ENCODE data around the gene STPG1.

STPG1 gene

DNA sequence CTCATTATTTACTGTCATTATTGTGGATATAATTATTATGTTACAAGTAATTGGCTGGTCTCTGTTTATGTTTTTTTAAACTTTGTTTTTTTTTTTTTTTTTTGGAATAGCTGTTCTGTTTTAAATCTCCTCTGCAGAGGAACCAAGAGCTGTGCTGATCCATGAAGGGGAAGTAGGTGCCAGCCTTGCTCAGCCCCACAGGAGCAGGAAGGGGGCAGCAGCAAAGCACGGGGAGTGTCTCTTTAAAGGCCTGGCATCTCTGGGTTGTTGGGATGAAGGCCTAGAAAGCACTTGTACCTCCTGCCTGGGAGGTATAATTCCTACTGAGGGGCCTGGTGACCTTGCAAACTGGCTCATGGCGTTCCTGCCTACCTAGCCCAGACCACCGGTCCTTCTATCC is 96.9 kb downstream of the STPG1 start:
- TF ChIP-seq, protein P1, sequence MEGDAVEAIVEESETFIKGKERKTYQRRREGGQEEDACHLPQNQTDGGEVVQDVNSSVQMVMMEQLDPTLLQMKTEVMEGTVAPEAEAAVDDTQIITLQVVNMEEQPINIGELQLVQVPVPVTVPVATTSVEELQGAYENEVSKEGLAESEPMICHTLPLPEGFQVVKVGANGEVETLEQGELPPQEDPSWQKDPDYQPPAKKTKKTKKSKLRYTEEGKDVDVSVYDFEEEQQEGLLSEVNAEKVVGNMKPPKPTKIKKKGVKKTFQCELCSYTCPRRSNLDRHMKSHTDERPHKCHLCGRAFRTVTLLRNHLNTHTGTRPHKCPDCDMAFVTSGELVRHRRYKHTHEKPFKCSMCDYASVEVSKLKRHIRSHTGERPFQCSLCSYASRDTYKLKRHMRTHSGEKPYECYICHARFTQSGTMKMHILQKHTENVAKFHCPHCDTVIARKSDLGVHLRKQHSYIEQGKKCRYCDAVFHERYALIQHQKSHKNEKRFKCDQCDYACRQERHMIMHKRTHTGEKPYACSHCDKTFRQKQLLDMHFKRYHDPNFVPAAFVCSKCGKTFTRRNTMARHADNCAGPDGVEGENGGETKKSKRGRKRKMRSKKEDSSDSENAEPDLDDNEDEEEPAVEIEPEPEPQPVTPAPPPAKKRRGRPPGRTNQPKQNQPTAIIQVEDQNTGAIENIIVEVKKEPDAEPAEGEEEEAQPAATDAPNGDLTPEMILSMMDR (IDR thresholded peaks at IDR 0.05; ENCODE audit: low read depth, low read length), result no peak
- no peak for DNase-seq
- Histone ChIP-seq H3K4me1 (no peaks in the 10 kb centered on the region), H3K27me3 (peaks cover 20% of the 10 kb centered on the region), H3K4me3 (ENCODE audit: low read depth, low read length) (no peak overlapping the region), H3K36me3 (no peaks in the 10 kb centered on the region), H3K9me3 (no peaks in the 10 kb centered on the region)

DNA sequence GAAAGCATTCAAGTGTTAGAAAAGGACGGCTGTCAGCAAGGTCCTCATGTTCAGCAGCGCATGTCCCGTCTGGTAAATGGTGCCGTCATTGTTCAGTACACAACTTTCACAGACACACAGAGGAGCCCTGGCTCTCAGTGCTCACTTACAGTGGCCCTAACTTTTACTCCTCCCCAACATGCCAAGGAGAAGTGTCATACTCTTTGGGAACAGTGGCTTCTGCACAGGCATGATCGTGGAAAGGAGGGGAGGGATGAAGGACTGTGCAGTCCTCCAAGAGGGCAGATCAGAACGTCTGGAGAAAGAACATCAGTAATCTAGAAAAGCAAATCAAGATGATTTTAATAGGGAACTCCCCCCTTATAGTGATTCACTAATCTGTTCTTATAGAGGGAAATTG is 98.2 kb downstream of the STPG1 start:
- no peak overlapping the region for H3K4me3 ChIP-seq (ENCODE audit: low read depth, low read length)
- TF ChIP-seq, protein P1 (IDR thresholded peaks at IDR 0.05; ENCODE audit: low read depth, low read length), result no peak

DNA sequence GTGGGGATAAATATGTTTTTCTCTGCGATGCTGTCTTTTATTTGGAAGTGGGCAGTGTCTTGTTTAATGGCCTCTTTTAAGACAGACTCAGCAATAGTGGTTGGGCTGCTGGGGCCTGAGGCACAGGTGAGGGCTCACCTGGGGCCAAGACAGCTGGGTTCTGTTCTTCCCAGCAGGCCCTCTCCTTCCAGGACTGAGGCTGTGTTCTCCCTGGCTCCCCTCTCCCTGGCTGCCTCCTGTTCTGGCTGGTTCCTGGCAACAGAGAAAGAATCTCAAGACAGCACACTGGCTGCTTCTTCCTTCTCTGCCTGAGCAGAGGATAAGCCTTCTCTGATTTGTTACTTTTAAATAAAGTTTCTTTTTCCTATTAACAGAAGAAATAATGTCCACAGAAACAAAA is 101.8 kb downstream of the STPG1 start:
- no peaks in the 10 kb centered on the region for H3K27me3 ChIP-seq
- no peaks in the 10 kb centered on the region for H3K36me3 ChIP-seq
- TF ChIP-seq, protein P1 (IDR thresholded peaks at IDR 0.05; ENCODE audit: low read depth, low read length), result no peak
- no peak overlapping the region for H3K4me3 ChIP-seq (ENCODE audit: low read depth, low read length)
- H3K4me1 ChIP-seq, result no peaks in the 10 kb centered on the region
- DNase-seq, result no peak
- no peaks in the 10 kb centered on the region for H3K9me3 ChIP-seq

More for the DNA sequence above, 98.2 kb downstream of the STPG1 start:
- H3K9me3 ChIP-seq, result no peaks in the 10 kb centered on the region
- H3K36me3 ChIP-seq, result no peaks in the 10 kb centered on the region
- H3K4me1 ChIP-seq, result no peaks in the 10 kb centered on the region
- DNase-seq, result no peak
- peaks cover 9% of the 10 kb centered on the region for H3K27me3 ChIP-seq

DNA sequence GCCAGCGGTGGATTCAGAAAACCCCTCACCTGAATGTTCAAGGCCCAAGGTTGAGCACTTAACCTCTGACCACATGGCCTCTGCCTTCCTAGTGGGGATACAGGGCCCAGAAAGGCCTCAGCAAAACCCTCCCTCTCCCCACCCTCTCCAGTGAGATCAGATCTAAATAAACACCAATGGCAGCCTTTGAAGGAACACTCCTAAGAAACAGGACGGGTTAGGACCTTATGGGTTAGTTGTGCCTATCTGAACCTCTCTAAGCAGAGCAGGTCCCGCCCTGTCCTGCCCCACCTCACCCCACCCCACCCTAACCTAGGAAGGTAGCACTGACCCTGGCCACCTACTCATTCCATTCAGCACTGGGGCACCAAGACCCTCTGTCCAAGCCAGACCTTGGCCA is 102.3 kb downstream of the STPG1 start:
- H3K27me3 ChIP-seq, result no peaks in the 10 kb centered on the region
- H3K9me3 ChIP-seq, result no peaks in the 10 kb centered on the region
- no peaks in the 10 kb centered on the region for H3K4me1 ChIP-seq
- TF ChIP-seq, protein P1 (IDR thresholded peaks at IDR 0.05; ENCODE audit: low read depth, low read length), result no peak
- no peak for DNase-seq
- H3K4me3 ChIP-seq (ENCODE audit: low read depth, low read length), result no peak overlapping the region
- H3K36me3 ChIP-seq, result no peaks in the 10 kb centered on the region

DNA sequence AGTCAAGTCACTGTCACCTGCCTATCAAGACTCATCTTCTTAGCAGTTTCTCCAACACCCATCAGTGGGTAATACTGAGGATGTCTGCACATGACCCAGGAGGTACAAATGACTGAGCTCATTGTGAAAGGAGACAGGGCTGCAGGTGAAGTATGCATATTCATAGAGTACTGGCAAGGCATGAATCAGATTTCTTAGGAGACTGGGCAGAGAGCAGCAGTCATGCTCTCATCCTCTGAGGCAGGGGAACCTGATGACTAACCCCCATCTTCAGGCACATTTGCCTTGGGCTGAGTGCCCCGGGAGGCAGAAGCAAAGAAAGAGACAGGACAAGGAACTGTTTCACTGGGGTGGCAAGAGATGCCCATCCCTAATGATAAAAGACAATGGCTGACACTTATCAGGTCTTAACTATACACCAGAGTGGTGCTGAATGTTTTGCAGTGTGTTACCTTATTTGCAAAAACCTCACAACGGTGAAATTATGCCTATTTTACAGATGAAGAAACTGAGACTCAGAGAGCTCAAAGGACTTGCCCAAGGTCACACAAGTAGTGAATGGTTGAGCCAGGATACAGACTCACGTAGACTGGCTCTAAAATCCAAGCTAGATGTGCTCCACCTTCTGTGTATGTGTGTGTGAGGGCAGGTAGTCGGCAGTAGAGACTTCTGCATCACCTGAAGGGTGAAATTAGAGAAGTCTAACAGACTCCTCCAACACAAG is 103.7 kb downstream of the STPG1 start:
- DNase-seq, result no peak
- H3K27me3 ChIP-seq, result no peaks in the 10 kb centered on the region
- H3K9me3 ChIP-seq, result no peaks in the 10 kb centered on the region
- TF ChIP-seq, protein P1 (IDR thresholded peaks at IDR 0.05; ENCODE audit: low read depth, low read length), result no peak
- no peak overlapping the region for H3K4me3 ChIP-seq (ENCODE audit: low read depth, low read length)
- no peaks in the 10 kb centered on the region for H3K36me3 ChIP-seq
- no peaks in the 10 kb centered on the region for H3K4me1 ChIP-seq

DNA sequence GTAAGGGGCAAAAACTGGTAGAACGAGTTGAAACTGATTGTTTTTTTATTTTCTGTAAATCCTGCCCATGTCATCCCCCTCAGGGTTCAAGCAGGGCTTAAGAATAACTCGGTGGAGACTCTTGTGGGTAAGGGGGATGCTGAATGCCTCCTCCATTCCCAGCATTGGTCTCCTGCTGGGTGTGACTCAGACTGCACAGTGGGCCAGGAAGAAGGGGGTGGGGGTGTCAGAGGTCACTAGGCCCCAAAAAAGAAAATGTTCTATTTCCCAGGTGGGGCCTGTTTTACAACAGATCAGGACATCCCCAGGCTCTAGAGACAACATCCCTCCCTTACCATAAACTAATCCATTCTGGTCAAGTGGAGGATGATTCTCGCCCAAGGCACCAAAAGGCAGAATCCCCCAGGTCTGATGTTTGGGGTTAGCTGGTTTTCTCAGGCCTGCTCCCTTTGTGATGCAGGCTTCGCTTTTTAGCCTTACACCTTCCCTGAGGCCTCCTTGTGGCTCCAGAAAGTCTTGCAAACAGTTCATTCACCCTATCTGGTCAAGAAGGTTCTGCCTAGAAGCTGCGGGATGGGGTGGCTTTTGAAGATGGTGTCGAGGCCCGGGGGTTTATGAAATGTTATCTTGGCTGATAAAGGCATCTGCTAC is 105.1 kb downstream of the STPG1 start:
- H3K4me1 ChIP-seq, result no peaks in the 10 kb centered on the region
- TF ChIP-seq, protein P1 (IDR thresholded peaks at IDR 0.05; ENCODE audit: low read depth, low read length), result no peak
- no peak for DNase-seq

More for the DNA sequence above, 105.1 kb downstream of the STPG1 start:
- Histone ChIP-seq H3K9me3 (no peaks in the 10 kb centered on the region), H3K36me3 (no peaks in the 10 kb centered on the region), H3K4me3 (ENCODE audit: low read depth, low read length) (no peak overlapping the region), H3K27me3 (no peaks in the 10 kb centered on the region)

Measured in BE2C (cell line).